Measurements from ENCODE around the gene RHEB.

The RHEB gene

GRCh38 chr7:151430391-151431205 is 89.1 kb downstream of the RHEB start:
- ATAC-seq = no peak
- TF ChIP-seq CREB5 (CRISPR knock-in tag; IDR thresholded peaks at IDR 0.05; ENCODE audit: low read depth) (no peak), ZNF565 (CRISPR knock-in tag; conservative IDR thresholded peaks at IDR 0.05; ENCODE audit: low read depth) (no peak), PPARA (CRISPR knock-in tag; IDR thresholded peaks at IDR 0.05; ENCODE audit: borderline replicate concordance) (no peak), BACH2 (CRISPR knock-in tag; IDR thresholded peaks at IDR 0.05; ENCODE audit: borderline replicate concordance) (no peak), POU6F1 (CRISPR knock-in tag; IDR thresholded peaks at IDR 0.05; ENCODE audit: borderline replicate concordance, low read depth) (no peak), PATZ1 (CRISPR knock-in tag; IDR thresholded peaks at IDR 0.05; ENCODE audit: borderline replicate concordance) (no peak), TCF4 (CRISPR knock-in tag; IDR thresholded peaks at IDR 0.05; ENCODE audit: borderline replicate concordance) (no peak), SNAI2 (CRISPR knock-in tag; IDR thresholded peaks at IDR 0.05) (no peak), OSR1 (CRISPR knock-in tag; IDR thresholded peaks at IDR 0.05) (no peak), CSRNP3 (CRISPR knock-in tag; IDR thresholded peaks at IDR 0.05) (no peak), RARB (CRISPR knock-in tag; IDR thresholded peaks at IDR 0.05) (no peak), ISL1 (CRISPR knock-in tag; IDR thresholded peaks at IDR 0.05) (no peak), TSHZ2 (CRISPR knock-in tag; IDR thresholded peaks at IDR 0.05) (no peak), ZFP3 (CRISPR knock-in tag; IDR thresholded peaks at IDR 0.05) (no peak), TOX (CRISPR knock-in tag; IDR thresholded peaks at IDR 0.05; ENCODE audit: borderline replicate concordance) (no peak), ESRRG (CRISPR knock-in tag; IDR thresholded peaks at IDR 0.05) (no peak), ZNF70 (CRISPR knock-in tag; IDR thresholded peaks at IDR 0.05) (no peak), GLIS3 (CRISPR knock-in tag; IDR thresholded peaks at IDR 0.05) (no peak), ZNF8 (CRISPR knock-in tag; IDR thresholded peaks at IDR 0.05) (no peak)

GRCh38 chr7:151429560-151430331 is 89.9 kb downstream of the RHEB start:
- ATAC-seq = no peak
- TF ChIP-seq CSDC2 (CRISPR knock-in tag; IDR thresholded peaks at IDR 0.05) = peak; percentile 82
- no peak for TF ChIP-seq ZFP3 (CRISPR knock-in tag; IDR thresholded peaks at IDR 0.05)
- TF ChIP-seq ZC3H10 (CRISPR knock-in tag; IDR thresholded peaks at IDR 0.05) = no peak
- no peak for TF ChIP-seq PATZ1 (CRISPR knock-in tag; IDR thresholded peaks at IDR 0.05; ENCODE audit: borderline replicate concordance)
